ENCODE measurements around the gene VPS37C.

VPS37C gene

DNA sequence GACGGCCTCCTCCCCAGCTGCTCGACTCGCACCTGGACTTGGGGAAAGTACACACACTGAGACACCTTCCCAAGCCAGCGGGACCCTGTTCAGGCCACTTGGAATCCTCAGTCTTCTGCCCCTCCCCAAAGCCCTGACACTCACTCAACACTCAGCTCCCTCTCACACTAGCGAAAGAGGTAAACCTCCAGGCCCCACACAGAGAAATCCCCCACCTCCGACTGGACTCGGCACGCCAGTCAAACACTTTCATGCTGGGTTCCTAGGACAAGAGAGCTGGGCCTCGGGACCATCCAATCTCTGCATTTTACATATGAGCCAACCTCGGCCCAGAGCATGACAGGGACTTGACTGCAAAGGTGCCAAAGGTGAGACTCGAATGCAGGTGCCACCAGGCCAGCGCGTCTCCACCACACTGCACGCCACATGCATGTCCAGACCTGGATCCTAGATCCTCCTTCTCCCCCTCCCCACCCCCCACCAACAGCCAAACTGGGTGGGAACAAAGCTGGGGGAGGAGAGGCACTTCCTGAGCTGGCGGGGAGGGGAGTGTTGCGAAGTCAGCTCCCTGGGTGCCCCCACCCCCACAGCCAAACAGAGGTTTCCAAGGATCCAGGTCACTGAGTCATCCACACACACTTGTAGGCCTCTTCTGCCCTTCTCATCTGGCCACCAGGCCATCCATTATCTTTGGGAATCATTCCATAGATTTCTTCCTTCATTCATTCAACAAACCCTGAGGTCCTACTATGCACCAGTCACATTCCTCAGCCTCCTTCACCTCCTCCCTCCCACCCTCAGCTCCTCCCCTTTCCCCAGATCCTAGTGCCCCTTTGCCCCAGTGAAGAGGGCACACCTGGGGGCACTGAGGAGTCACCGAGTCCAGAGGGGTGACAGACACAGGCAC, 69.6 kb downstream of the VPS37C start:
- no peak for TF ChIP-seq CTCF (IDR thresholded peaks at IDR 0.05; ENCODE audit: borderline replicate concordance, insufficient read depth, low read depth, low read length)

DNA sequence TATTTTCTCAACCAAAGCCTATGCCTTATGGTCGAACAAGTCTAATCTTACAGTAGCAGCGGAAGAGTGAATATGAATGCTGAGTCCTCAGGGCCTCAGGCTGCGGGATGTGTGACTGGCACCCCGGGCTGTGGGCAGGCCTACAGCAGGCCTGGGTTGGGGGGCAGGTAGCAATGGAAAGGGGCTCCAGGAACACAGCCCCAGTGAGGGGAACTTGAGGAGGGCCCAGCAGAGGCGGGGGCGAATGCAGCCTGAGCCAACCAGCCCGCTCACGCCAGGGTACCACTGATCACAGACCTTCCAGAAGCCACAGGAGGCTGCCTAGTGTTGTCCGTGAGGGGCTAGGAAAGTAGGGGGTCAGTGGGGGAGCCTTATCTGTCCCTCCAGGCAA, 70.2 kb downstream of the VPS37C start:
- no peak for TF ChIP-seq CTCF (IDR thresholded peaks at IDR 0.05; ENCODE audit: borderline replicate concordance, insufficient read depth, low read depth, low read length)
- H3K4me3 ChIP-seq (ENCODE audit: low read depth, low read length): peak overlapping the region; percentile 48

More for the DNA sequence above, 69.6 kb downstream of the VPS37C start:
- peak overlapping the region; percentile 48 for H3K4me3 ChIP-seq (ENCODE audit: low read depth, low read length)

DNA sequence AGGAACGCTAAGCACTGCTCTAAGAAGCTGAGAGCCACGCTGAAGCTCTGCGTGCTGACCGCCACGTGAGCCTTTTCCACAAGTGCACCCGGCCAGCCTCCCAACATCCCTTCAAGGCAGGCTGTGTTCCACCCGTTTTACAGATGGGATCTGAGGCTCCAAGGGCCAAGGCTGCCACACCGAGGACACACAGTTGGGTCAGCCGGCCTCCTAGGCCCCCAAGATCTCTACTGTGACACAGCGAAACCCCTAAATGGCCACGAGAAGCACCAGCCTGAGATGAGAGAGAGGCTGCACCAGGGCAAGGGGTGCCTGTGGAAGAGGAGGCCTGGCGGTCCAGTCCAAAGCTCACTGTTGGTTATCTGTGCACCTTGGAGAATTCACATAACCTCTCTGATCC, 70.7 kb downstream of the VPS37C start:
- no peak overlapping the region for H3K4me3 ChIP-seq (ENCODE audit: low read depth, low read length)
- TF ChIP-seq CTCF (IDR thresholded peaks at IDR 0.05; ENCODE audit: borderline replicate concordance, insufficient read depth, low read depth, low read length): no peak

DNA sequence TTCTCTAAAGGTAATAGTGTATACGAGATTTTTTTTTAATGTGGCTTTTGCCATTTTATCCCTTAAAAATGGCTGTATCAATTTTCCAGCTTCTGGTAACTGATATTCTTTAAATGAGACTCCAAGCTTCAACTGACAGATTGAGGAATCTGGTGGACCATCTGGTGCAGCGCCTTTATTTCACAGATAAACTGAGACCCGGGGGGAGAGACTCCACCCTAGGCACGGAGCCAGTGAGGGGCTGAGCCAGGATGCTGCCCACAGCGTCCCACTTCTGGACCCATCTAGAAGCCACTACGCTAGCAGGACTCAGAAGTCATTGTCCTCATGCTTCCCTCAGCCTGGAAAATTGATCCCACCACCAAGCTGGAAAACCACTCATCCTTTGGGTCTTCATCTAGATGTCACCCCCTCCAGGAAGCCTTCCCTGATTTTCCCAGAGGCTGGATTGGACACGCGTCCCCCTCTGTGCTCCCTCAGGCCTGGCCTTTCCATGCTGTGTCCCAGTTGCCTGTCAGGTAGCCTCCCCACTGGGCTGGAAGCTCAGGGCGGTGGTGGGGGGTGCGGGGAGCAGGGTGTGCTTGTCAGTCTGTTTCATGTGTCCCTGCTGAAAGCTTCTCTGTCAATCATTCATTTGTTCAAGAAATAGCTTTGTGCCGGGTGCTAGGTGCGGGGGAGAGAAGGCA, 71.3 kb downstream of the VPS37C start:
- no peak overlapping the region for H3K4me3 ChIP-seq (ENCODE audit: low read depth, low read length)
- TF ChIP-seq CTCF (IDR thresholded peaks at IDR 0.05; ENCODE audit: borderline replicate concordance, insufficient read depth, low read depth, low read length): no peak

- H3K4me3 ChIP-seq (ENCODE audit: low read depth, low read length): no peak overlapping the region
Measured at GRCh38 chr11:61087426-61088119, 73.7 kb downstream of the VPS37C start.

GRCh38 chr11:61083601-61084147, 77.6 kb downstream of the VPS37C start:
- no peak for TF ChIP-seq CTCF (IDR thresholded peaks at IDR 0.05; ENCODE audit: borderline replicate concordance, insufficient read depth, low read depth, low read length)
- H3K4me3 ChIP-seq (ENCODE audit: low read depth, low read length): no peak overlapping the region

More at GRCh38 chr11:61087426-61088119, 73.7 kb downstream of the VPS37C start:
- TF ChIP-seq CTCF (IDR thresholded peaks at IDR 0.05; ENCODE audit: borderline replicate concordance, insufficient read depth, low read depth, low read length): no peak
